B cell (primary cell): ENCODE measurements around the gene RPH3AL. TPM values are rescaled to one million over a fixed set of nuclear protein-coding genes. Genes with fewer than 3 reads are reported as not detected.

Source experiments
- ATAC-seq: fragments of 200-7000 bp; cut with Tn5 transposase; one replicate; pipeline ENCODE4 v1.10.0; 2021; ENCODE audit warnings: low read depth, mild to moderate bottlenecking, moderate number of reproducible peaks, moderate library complexity
- CTCF ChIA-PET: fragments of 350-600 bp; sonication (Branson Sonifier 250); formaldehyde crosslinking; loops from one replicate; lab custom pipeline; 2021; ENCODE audit warnings: antibody characterized with exemption, inconsistent platforms; lab: Charles Lee
- POLR2A ChIA-PET: fragments of 350-600 bp; sonication (Branson Sonifier 250); formaldehyde crosslinking; loops from one replicate; lab custom pipeline; 2021; ENCODE audit warnings: antibody characterized with exemption; lab: Charles Lee
- DNase-seq: peaks from one replicate; pipeline ENCODE4 v3.0.0; 2013
- H2AFZ ChIP-seq: 2 replicates; pipeline ENCODE4 v1.6.1; 2012; ENCODE audit warnings: mild to moderate bottlenecking, low read depth, low read length; ENCODE audit not compliant: insufficient read depth, poor library complexity, severe bottlenecking
- H3K27ac ChIP-seq, 2 donors: 1 replicate in 1 of 2; 2 replicates in 1 of 2; pipeline ENCODE4 v1.5.1; 2012 to 2013; ENCODE audit warnings: low read length in 2 of 2, mild to moderate bottlenecking in 2 of 2, moderate library complexity in 1 of 2
- H3K27me3 ChIP-seq, 4 experiments: fragments of 200-600 bp in 1 of 4; sonication (generic) in 1 of 4; replicated peaks in 1 of 4; 1 replicate in 2 of 4; 2 replicates in 2 of 4; pipeline versions ENCODE4 v1.6.1 to v1.7.0; 2013 to 2016; ENCODE audit warnings: low read length in 3 of 4, mild to moderate bottlenecking in 2 of 4, mixed read lengths in 1 of 4, moderate library complexity in 1 of 4; ENCODE audit not compliant: insufficient read depth in 4 of 4, control insufficient read depth in 3 of 4; ENCODE audit errors: control extremely low read depth in 1 of 4
- H3K36me3 ChIP-seq, 2 experiments: replicated peaks in 1 of 2; 1 replicate in 1 of 2; 2 replicates in 1 of 2; pipeline versions ENCODE4 v1.6.1 to v1.7.1; 2013; ENCODE audit warnings: low read length in 1 of 2; ENCODE audit not compliant: insufficient read depth in 2 of 2, control insufficient read depth in 1 of 2; ENCODE audit errors: control extremely low read depth in 1 of 2, extremely low read depth in 1 of 2
- H3K4me1 ChIP-seq, 2 donors: fragments of 200-600 bp in 1 of 2; sonication (generic) in 1 of 2; 1 replicate in 1 of 2; 2 replicates in 1 of 2; pipeline versions ENCODE4 v1.5.1 to v1.6.1; 2013 to 2017; ENCODE audit warnings: low read length in 2 of 2; ENCODE audit not compliant: control insufficient read depth in 2 of 2, insufficient read depth in 2 of 2
- H3K4me2 ChIP-seq: replicated peaks from 2 replicates; pipeline ENCODE3; 2012; ENCODE audit warnings: mild to moderate bottlenecking, low read depth, low read length; ENCODE audit not compliant: poor library complexity, severe bottlenecking
- H3K4me3 ChIP-seq, 5 experiments: fragments of 200-600 bp in 1 of 5; sonication (generic) in 1 of 5; 1 replicate in 3 of 5; 2 replicates in 2 of 5; pipeline versions ENCODE4 v1.5.1 to v1.7.0; 2011 to 2016; ENCODE audit warnings: low read length in 4 of 5, mild to moderate bottlenecking in 4 of 5, low read depth in 2 of 5, control low read depth in 1 of 5, moderate library complexity in 1 of 5; ENCODE audit not compliant: insufficient read depth in 1 of 5; ENCODE audit errors: control extremely low read depth in 1 of 5, extremely low read depth in 1 of 5
- H3K79me2 ChIP-seq: fragments of 200-600 bp; sonication (generic); one replicate; pipeline ENCODE4 v1.6.0; 2016; ENCODE audit warnings: low read length; ENCODE audit not compliant: control insufficient read depth, insufficient read depth
- H3K9ac ChIP-seq: fragments of 200-600 bp; sonication (generic); 2 replicates; pipeline ENCODE4 v1.6.1; 2017; ENCODE audit warnings: mild to moderate bottlenecking, low read length, moderate library complexity
- H3K9me3 ChIP-seq, 3 donors: one replicate each; pipeline versions ENCODE4 v1.6.1 to v1.7.1; 2013; ENCODE audit warnings: low read length in 2 of 3; ENCODE audit not compliant: control insufficient read depth in 2 of 3, insufficient read depth in 1 of 3; ENCODE audit errors: control extremely low read depth in 1 of 3
- H4K20me1 ChIP-seq: 2 replicates; pipeline ENCODE4 v1.6.0; 2012; ENCODE audit warnings: mild to moderate bottlenecking, low read length; ENCODE audit not compliant: insufficient read depth, control insufficient read depth, poor library complexity, severe bottlenecking
- H3K27ac Mint-ChIP-seq: one replicate; pipeline ENCODE4 v1.8.0; 2021; ENCODE audit warnings: mixed read lengths
- H3K27me3 Mint-ChIP-seq: one replicate; pipeline ENCODE4 v1.8.0; 2021; ENCODE audit warnings: mixed read lengths
- H3K4me1 Mint-ChIP-seq: one replicate; pipeline ENCODE4 v1.8.0; 2021; ENCODE audit warnings: mixed read lengths
- H3K4me3 Mint-ChIP-seq: one replicate; pipeline ENCODE4 v1.8.0; 2021; ENCODE audit warnings: mixed read lengths
- H3K9me3 Mint-ChIP-seq: one replicate; pipeline ENCODE4 v1.8.0; 2022; ENCODE audit warnings: mixed read lengths; ENCODE audit not compliant: insufficient read depth
- CTCF ChIP-seq: fragments of 200-600 bp; IDR thresholded peaks from one replicate; pipeline ENCODE4 v1.8.0; 2022; ENCODE audit warnings: antibody characterized with exemption, mild to moderate bottlenecking
- EZH2 ChIP-seq: IDR thresholded peaks from 2 replicates; pipeline ENCODE4 v1.6.1; 2012; ENCODE audit warnings: borderline replicate concordance, low read depth, mild to moderate bottlenecking, moderate library complexity, low read length; ENCODE audit not compliant: insufficient read depth, poor library complexity, severe bottlenecking
- WGBS: methylation state at CpG from one replicate; pipeline ENCODE4 v1.1.5; 2013; ENCODE audit warnings: missing lambda C conversion rate; ENCODE audit not compliant: insufficient coverage; 5-methylcytosine and 5-hydroxymethylcytosine counted together
- intact Hi-C: fragments of 100-400 bp; cut with micrococcal nuclease; formaldehyde crosslinking; loops from one replicate; pipeline ENCODE4 v1.10.0; 2022
- polyA plus RNA-seq: library from polyadenylated mRNA; depleted of rRNA; stranded (reverse); fragments of >200 nt; gene quantifications from 2 replicates; pipeline ENCODE4 v1.2.3, GENCODE V29; 2012
- total RNA-seq, 2 donors: library from RNA; stranded (reverse); fragments of 120-200 nt in 1 of 2; gene quantifications; 1 replicate in 1 of 2; 2 replicates in 1 of 2; pipeline versions ENCODE4 v1.2.3 to v1.2.4, GENCODE V29; 2013 to 2022

Gene RPH3AL
- total and polyA plus RNA-seq, 2 donors (not counting 1 experiment from before 2014, with no cell fraction given): 10.8 to 13.3 TPM

- Histone ChIP-seq H3K4me1 (no peaks in the 10 kb centered on the region), H3K79me2 (no peaks in the 10 kb centered on the region), H3K27me3 (peaks cover 0 to 5% (median 0%) of the 10 kb centered on the region in 4 experiments), H3K9me3 (no peaks in the 10 kb centered on the region), H3K4me2 (no peak overlapping the region), H2AFZ (no peak overlapping the region), H3K9ac (no peak overlapping the region), H3K4me3 (no peak overlapping the region), H4K20me1 (no peaks in the 10 kb centered on the region), H3K36me3 (no peaks in the 10 kb centered on the region), H3K27ac (no peak overlapping the region)
- H3K27ac Mint-ChIP-seq: no peak overlapping the region
- no peaks in the 10 kb centered on the region for H3K9me3 Mint-ChIP-seq
- WGBS: 93% methylated on average over 3 of the region's 5 CpGs
- intact Hi-C loops: no loop called here
- TF ChIP-seq CTCF (no peak), EZH2 (no peak)
- H3K4me1 Mint-ChIP-seq: peaks cover 3% of the 10 kb centered on the region
- no peak for ATAC-seq
- ChIA-PET CTCF (no interaction called here), POLR2A (no interaction called here)
- no peak overlapping the region for H3K4me3 Mint-ChIP-seq
- peaks cover 12% of the 10 kb centered on the region for H3K27me3 Mint-ChIP-seq
- no peak for DNase-seq
Measured at GRCh38 chr17:378068-378467, 25.5 kb upstream of the RPH3AL start.

GRCh38 chr17:376936-377863 lies 24.6 kb upstream of the RPH3AL start:
- Histone ChIP-seq H3K4me1 (no peaks in the 10 kb centered on the region), H3K4me3 (no peak overlapping the region), H3K27me3 (peaks cover 0 to 5% (median 0%) of the 10 kb centered on the region in 4 experiments), H4K20me1 (no peaks in the 10 kb centered on the region), H3K79me2 (no peaks in the 10 kb centered on the region), H3K9me3 (no peaks in the 10 kb centered on the region), H2AFZ (no peak overlapping the region), H3K36me3 (no peaks in the 10 kb centered on the region), H3K9ac (no peak overlapping the region), H3K4me2 (no peak overlapping the region), H3K27ac (no peak overlapping the region)
- no peak overlapping the region for H3K4me3 Mint-ChIP-seq
- TF ChIP-seq CTCF (no peak), EZH2 (no peak)
- CTCF ChIA-PET: no interaction called here
- DNase-seq (no peak), ATAC-seq (no peak)
- no peak overlapping the region for H3K27ac Mint-ChIP-seq
- peaks cover 3% of the 10 kb centered on the region for H3K4me1 Mint-ChIP-seq
- POLR2A ChIA-PET: no interaction called here
- H3K27me3 Mint-ChIP-seq: peaks cover 12% of the 10 kb centered on the region
- intact Hi-C loops: no loop called here
- H3K9me3 Mint-ChIP-seq: no peaks in the 10 kb centered on the region
- WGBS: 72% methylated on average over 6 of the region's 14 CpGs
